GM21737 (cell line): ENCODE data around the gene NME1.
A peak's percentile ranks its signal among the peaks of the same experiment; 100 is the strongest.
"Not testable (repeated sequence)": the region's sequence is repeated elsewhere in the genome, so short reads cannot be mapped to it uniquely, and the experiment has no call there.

Experiments
- ATAC-seq: cut with Tn5 transposase; IDR thresholded peaks from one replicate; pipeline ENCODE4 v1.9.1; 2021; ENCODE audit warnings: mild to moderate bottlenecking, moderate library complexity; ENCODE audit not compliant: unreplicated experiment

The NME1 gene

DNA sequence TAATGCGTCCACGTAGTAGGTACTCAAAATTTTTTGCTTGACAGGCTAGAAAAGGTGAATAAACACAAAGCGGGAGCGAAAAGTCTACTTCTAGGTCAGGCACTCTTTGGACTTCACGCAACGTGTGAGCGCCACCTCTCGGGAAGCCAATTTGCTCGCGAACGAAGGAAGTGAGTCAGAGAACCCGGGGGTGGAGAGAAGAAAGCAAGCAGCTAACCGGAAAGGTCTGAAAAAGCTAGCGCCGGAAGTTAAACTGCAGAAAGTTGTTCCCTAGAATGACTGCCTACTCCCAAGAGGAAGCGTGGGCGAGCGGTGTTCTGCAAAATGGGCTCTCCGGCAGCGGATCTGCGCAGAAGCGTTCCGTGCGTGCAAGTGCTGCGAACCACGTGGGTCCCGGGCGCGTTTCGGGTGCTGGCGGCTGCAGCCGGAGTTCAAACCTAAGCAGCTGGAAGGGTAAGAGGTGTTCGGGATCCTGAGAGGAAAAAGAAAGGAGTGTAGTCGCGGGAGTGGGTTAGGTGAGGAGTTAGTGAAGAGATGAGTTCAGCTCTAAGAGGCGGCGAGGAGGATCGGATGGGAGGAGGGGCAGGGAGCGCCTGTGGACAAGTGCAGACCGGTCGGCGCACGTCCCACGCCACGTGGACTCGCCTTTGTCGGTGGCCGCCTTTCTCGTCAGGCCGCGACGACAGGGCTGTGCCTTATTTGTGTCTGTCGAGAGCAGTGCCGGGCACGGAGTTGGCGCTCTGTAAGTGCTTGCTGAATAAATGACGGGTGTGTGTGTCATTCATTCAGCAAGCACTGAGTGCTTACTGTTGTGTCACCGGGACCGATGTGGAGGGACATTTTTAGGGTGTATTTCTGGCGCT, at the start of gene NME1:
Gene NME1 (plus strand): TSS at position 350 of the 863 bp plus-strand sequence. CDS start 2,096 bp downstream, outside the sequence.
- ATAC-seq, result peak; percentile 93

GRCh38 chr17:51107778-51108177, 45.6 kb upstream of the NME1 start:
- ATAC-seq, result no peak

DNA sequence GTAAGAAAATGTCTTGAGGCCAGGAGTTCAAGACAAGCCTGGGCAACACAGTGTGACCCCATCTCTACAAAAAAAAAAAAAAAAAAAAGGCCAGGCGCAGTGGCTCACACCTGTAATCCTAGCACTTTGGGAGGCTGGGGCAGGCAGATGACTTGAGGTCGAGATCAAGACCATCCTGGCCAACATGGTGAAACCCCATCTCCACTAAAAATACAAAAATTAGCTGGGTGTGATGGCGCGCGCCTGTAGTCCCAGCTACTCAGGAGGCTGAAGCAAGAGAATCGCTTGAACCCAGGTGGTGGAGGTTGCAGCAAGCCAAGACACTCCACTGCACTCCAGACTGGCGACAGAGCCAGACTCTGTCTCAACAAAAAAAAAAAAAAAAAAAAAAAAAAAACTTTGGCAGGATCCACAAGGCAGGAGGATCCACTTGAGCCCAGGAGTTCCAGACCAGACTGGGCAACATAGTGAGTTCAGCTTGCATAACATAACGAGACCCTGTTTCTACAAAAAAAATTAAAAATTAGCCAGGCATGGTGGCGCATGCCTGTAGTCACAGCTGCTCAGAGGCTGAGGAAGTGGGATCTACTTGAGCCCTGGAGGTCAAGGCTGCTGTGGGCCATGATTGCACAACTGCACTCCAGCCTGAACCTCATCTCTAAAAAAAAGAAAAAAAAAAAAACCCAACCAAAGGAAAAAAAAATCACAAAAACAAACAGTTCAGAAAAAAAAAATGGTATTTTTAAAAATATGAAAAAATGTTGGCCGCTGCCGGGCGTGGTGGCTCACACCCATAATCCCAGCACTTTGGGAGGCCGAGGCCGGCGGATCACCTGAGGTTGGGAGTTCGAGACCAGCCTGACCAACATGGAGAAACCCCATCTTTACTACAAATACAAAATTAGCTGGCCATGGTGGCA, 40.8 kb upstream of the NME1 start:
- ATAC-seq, result not testable (repeated sequence)

DNA sequence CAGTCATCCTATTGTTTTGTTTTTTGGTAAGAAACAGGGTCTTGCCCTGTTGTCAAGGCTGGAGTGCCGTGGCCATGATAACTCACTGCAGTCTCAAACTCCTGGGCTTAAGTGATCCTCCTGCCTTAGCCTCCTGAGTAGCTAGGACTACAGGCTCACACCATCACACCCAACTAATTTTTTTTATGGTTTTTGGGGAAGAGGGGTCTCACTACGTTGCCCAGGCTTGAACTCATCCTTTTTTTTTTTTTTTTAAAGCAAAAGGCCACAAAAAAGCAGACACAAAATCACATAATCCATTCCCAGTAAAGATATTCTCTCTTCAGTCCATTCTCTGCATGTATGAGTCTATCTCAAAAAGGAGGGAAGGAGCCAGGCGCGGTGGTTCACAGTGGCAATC, 38.2 kb upstream of the NME1 start:
- no peak for ATAC-seq

- ATAC-seq, result no peak
Measured at GRCh38 chr17:51118330-51119195, 34.8 kb upstream of the NME1 start.

- ATAC-seq, result peak; percentile 23
Measured at GRCh38 chr17:51119415-51120356, 33.7 kb upstream of the NME1 start.

DNA sequence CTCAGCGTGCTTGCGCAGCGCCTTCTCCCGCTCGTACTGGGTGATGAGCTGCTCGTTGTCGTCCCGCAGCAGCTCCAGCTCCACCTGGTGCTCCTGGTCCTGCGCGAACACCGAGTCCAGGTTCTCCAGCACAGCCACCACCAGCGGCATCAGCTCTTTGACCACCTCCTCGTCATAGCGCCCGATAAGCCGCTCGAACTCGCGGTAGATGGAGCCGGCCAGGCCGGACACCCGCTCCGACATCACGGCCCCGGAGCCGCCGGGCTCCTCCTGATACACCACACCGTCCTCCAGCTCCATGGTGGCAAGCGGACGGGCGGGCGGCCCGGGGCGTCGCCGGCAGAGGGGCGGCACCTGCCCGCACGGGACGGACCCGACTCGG, 33.0 kb upstream of the NME1 start:
- ATAC-seq, result peak; percentile 23

DNA sequence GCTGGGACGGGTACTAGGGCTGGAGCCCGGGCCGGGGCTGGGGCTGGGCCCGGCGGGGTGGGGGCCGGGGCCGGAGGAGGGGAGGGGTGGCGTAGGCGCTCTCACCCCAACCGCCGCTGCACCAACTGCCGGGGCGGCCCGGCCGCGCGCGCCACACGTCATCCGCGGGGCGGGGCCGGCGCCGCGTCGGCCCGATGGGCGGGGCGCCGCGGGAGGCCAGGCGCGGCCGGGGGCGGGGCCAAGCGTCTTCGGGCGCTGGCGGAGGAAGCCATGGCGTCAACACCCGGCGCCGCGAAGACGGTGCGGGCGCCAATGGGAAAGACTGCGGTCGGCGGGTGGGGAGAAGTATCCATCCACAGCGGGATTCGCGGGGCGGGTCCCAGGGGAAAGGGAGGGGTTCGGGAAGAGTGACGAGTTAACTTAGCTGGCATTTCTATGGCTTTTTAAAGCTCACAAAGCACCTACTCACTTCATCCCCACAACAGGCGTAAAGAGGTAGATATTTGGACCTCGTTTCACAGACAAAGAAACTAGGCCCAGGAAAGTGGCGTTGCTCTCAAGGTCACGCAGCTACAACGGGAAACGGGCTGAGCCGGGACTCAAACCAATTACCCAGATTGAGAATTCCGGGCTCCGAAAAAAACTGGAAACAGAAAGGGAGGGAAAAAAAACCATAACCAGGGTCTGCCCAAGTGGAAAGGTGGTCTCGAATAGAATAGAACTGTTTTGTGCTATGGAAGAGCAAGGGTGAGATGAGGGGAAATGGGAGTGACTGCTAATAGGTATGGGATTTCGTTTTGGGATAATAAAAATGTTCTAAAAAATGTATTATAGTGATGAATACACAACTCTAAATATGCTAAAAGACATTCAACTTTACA, 32.4 kb upstream of the NME1 start, which contains the start of gene SPAG9:
Gene SPAG9 (minus strand): TSS at position 130 of the 881 bp plus-strand sequence. CDS start 212 bp downstream, outside the sequence.
- peak; percentile 76 for ATAC-seq

DNA sequence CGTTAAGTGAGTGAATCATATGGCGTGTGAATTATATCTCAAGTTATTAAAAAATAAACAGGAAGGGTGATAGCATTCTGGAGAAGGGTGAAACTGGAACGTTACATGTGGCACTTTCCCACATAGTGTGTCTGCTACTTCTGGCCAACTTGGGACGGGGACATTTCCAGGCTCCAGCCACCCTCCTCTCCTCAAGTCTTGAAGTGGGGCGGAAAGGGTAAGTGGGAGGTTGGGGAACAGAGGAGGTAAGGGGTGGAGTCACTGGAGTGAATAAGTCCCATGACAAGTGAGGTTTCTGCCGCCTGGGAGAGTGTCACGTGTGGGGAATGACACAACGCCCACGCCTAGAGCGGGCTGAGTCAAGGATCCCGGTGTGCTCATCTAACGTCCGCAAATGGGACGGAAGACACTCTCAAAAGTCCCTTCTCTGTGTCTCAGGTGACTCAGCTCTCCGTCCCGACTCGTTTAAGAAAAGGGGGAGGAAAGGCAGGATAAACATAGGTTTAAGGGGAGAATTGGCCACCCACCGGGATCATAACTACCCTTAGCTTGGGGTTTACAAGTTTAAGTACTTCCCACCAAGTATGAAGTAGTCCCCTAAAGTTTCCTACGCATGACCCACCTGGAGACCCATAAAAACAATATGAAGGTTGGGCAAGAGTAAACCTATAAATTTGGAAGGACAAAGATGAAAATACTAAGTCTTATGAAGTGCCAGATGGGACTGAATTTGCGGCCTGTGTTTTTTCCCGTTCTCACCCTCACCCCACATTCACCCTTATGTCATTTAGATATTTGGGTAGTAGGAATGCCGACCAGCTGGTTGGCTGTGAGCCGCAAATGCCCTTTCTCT, 31.5 kb upstream of the NME1 start:
- peak; percentile 30 for ATAC-seq

DNA sequence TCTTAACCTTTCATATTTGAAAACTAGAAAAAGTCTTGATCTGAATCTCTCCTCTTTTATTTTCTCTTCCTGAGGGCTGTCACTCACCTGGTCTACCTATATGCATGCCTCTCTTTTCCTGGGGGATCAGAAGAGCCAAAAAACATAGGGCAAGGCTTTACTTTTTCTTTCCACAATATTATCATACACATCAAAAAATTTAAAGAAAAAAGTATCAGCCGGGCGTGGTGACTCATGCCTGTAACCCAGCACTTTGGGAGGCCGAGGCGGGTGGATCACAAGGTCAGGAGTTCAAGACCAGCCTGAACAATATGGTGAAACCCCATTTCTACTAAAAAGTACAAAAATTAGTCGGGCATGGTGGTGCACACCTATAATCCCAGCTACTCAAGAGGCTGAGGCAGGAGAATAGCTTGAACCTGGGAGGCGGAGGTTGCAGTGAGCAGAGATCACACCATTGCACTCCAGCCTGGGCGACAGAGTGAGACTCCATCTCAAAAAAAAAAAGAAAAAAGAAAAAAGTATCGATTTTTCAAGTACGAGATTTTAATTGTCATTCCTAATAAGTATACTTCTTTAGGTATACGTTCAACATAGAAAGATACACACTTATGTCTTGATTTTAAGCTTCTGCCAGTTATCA, 30.8 kb upstream of the NME1 start:
- ATAC-seq, result not testable (repeated sequence)

DNA sequence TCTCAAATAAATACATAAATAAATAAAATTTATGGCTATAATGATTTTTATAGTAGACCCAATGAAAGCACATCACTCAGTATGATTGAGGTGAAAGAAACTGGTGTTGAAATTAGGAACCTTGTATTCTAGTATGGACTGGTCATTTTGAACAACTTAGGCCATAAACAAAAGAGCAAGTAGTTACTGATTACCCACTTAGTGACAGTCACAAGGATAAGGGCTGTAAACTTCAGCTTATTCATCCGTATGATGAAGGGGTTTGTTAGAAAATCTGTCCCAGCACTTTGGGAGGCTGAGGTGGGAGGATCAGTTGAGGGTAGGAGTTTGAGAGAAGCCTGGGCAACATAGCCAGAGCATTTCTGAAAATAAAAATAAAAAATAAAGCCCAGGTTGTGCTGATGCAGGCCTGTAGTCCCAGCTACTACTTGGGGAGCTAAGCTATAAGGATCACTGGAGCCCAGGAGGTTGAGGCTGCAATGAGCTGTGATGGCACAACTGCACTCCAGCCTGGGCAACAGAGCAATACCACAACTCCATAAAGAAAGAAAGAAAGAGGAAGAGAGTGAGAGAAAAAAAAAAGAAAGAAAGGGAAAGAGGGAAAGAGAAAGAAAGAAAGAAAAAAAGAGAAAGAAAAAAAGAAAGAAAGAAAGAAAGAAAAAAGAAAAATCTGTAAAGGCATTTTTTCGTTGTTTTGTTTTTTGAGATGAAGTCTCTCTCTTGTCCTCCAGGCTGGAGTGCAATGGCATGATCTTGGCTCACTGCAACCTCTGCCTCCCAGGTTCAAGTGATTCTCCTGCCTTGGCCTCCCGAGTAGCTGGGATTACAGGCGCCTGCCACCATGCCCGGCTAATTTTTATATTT, 28.5 kb upstream of the NME1 start:
- no peak for ATAC-seq

GRCh38 chr17:51128076-51128475, 25.3 kb upstream of the NME1 start:
- no peak for ATAC-seq

DNA sequence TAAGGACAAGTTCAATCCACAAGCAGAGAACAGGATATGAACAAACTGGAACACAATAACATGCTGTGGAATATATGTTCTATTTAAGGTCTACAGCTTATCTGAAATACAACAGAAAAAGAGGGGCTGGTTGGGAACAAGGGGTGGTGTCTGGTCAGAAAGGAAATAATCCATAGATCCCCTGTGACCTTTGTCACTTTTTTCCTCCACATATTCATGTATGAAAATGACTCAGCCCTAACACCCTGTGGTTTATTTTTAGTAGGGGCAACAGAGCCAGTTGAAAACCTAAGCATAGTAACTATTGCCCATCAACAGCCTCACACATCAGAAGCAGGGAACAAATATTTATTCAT, 20.4 kb upstream of the NME1 start:
- ATAC-seq, result no peak

- ATAC-seq, result no peak
Measured at GRCh38 chr17:51133365-51133764, 20.0 kb upstream of the NME1 start.

GRCh38 chr17:51135956-51136355, 17.4 kb upstream of the NME1 start:
- ATAC-seq, result no peak

GRCh38 chr17:51142597-51142996, 10.8 kb upstream of the NME1 start:
- ATAC-seq, result no peak
